Fibroblast of lung (primary cell): ENCODE data around the gene ECPAS. TPM values are rescaled to one million over a fixed set of nuclear protein-coding genes. Genes with fewer than 3 reads are reported as not detected.
"Not testable (repeated sequence)": the region's sequence is repeated elsewhere in the genome, so short reads cannot be mapped to it uniquely, and the experiment has no call there.

Source experiments
- DNase-seq, 2 donors: peaks; one replicate each; pipeline versions ENCODE4 v3.0.0 to v3.0.0-alpha.2; 2010; ENCODE audit warnings: low read depth in 2 of 2
- H2AFZ ChIP-seq: 2 replicates; pipeline ENCODE4 v1.5.1; 2012; ENCODE audit warnings: low read length, control low read depth, inconsistent platforms
- H3K27ac ChIP-seq: 2 replicates; pipeline ENCODE4 v1.5.1; 2011; ENCODE audit warnings: low read length, control low read depth; ENCODE audit not compliant: insufficient read depth
- H3K27me3 ChIP-seq: 2 replicates; pipeline ENCODE4 v1.5.1; 2011; ENCODE audit warnings: mild to moderate bottlenecking, low read length; ENCODE audit not compliant: control insufficient read depth, insufficient read depth
- H3K36me3 ChIP-seq: 2 replicates; pipeline ENCODE4 v1.5.1; 2011; ENCODE audit warnings: low read length; ENCODE audit not compliant: control insufficient read depth, insufficient read depth
- H3K4me1 ChIP-seq: 2 replicates; pipeline ENCODE4 v1.5.1; 2011; ENCODE audit warnings: low read length; ENCODE audit not compliant: control insufficient read depth, insufficient read depth; ENCODE audit errors: extremely low read depth
- H3K4me2 ChIP-seq: 2 replicates; pipeline ENCODE4 v1.5.1; 2011; ENCODE audit warnings: low read length, control low read depth; ENCODE audit not compliant: insufficient read depth; ENCODE audit errors: extremely low read depth
- H3K4me3 ChIP-seq, 4 experiments: fragments of 200-600 bp in 1 of 4; sonication (generic) in 1 of 4; replicated peaks in 1 of 4; 2 replicates each; pipeline ENCODE4 v1.5.1; 2011 to 2016; ENCODE audit warnings: low read length in 4 of 4, low read depth in 3 of 4, mild to moderate bottlenecking in 3 of 4, control low read depth in 2 of 4, inconsistent platforms in 1 of 4, mixed read lengths in 1 of 4; ENCODE audit not compliant: insufficient read depth in 1 of 4; ENCODE audit errors: control extremely low read depth in 1 of 4
- H3K79me2 ChIP-seq: 2 replicates; pipeline ENCODE4 v1.5.1; 2012; ENCODE audit warnings: mild to moderate bottlenecking, low read length, inconsistent platforms; ENCODE audit not compliant: control insufficient read depth, insufficient read depth
- H3K9ac ChIP-seq: 2 replicates; pipeline ENCODE4 v1.5.1; 2011; ENCODE audit warnings: mild to moderate bottlenecking, low read length, control low read depth; ENCODE audit not compliant: insufficient read depth
- H3K9me3 ChIP-seq: 2 replicates; pipeline ENCODE4 v1.5.1; 2012; ENCODE audit warnings: low read depth, low read length; ENCODE audit not compliant: control insufficient read depth, insufficient read depth
- H4K20me1 ChIP-seq: 2 replicates; pipeline ENCODE4 v1.5.1; 2011; ENCODE audit warnings: low read length; ENCODE audit not compliant: control insufficient read depth, insufficient read depth; ENCODE audit errors: extremely low read depth
- EZH2 ChIP-seq: IDR thresholded peaks from 2 replicates; pipeline ENCODE4 v1.5.1; 2012; ENCODE audit warnings: low read length, control low read depth, mild to moderate bottlenecking; ENCODE audit errors: missing control alignments
- polyA plus RNA-seq, 2 donors: library from polyadenylated mRNA; depleted of rRNA in 1 of 2; stranded (reverse) in 1 of 2; unstranded in 1 of 2; fragments of >200 nt; gene quantifications; 2 replicates each; pipeline ENCODE4 v1.2.1, GENCODE V29; 2011 to 2012; ENCODE audit warnings: missing spikeins in 1 of 2
- total RNA-seq: library from RNA; depleted of rRNA; stranded (reverse); fragments of >200 nt; gene quantifications from 2 replicates; pipeline ENCODE4 v1.2.1, GENCODE V29; 2014
- TF ChIP-seq, protein P1 (sequence below), 2 donors: IDR thresholded peaks in 1 of 2; conservative IDR thresholded peaks in 1 of 2; 1 replicate in 1 of 2; 2 replicates in 1 of 2; pipeline ENCODE4 v1.5.1; 2011 to 2012; ENCODE audit warnings: low read length in 2 of 2, control low read depth in 1 of 2, inconsistent platforms in 1 of 2, low read depth in 1 of 2, mild to moderate bottlenecking in 1 of 2

Gene ECPAS
- total and polyA plus RNA-seq, 2 donors (not counting 1 experiment from before 2014, with no cell fraction given) = 42.9 to 140 TPM

DNA sequence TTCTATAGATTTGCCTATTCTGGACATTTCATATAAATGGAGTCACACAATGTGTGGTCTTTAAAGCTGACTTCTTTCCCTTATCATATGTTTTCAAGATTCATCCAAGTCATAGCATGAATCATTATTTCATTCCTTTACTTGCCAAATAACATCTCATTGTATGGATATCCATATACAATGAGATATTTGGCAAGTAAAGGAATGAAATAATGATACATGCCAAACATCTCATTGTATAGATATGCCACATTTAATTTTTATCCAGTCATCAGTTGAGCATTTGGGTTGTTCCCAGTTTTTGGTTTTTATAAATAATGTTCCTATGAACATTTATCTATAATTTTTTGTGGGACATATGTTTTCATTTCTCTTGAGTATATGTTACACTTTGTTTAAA lies 133.6 kb downstream of the ECPAS start:
- no peak overlapping the region for H3K9ac ChIP-seq
- no peak overlapping the region for H2AFZ ChIP-seq
- no peak overlapping the region for H3K27ac ChIP-seq
- H3K27me3 ChIP-seq = no peaks in the 10 kb centered on the region
- H3K4me3 ChIP-seq = no peak overlapping the region
- no peaks in the 10 kb centered on the region for H3K4me1 ChIP-seq
- TF ChIP-seq, protein P1, sequence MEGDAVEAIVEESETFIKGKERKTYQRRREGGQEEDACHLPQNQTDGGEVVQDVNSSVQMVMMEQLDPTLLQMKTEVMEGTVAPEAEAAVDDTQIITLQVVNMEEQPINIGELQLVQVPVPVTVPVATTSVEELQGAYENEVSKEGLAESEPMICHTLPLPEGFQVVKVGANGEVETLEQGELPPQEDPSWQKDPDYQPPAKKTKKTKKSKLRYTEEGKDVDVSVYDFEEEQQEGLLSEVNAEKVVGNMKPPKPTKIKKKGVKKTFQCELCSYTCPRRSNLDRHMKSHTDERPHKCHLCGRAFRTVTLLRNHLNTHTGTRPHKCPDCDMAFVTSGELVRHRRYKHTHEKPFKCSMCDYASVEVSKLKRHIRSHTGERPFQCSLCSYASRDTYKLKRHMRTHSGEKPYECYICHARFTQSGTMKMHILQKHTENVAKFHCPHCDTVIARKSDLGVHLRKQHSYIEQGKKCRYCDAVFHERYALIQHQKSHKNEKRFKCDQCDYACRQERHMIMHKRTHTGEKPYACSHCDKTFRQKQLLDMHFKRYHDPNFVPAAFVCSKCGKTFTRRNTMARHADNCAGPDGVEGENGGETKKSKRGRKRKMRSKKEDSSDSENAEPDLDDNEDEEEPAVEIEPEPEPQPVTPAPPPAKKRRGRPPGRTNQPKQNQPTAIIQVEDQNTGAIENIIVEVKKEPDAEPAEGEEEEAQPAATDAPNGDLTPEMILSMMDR (conservative IDR thresholded peaks at IDR 0.05 in 1 of 2, IDR thresholded peaks at IDR 0.05 in 1 of 2; ENCODE audit: low read depth in 1 of 2, low read length in 2 of 2) = no peak
- no peak for TF ChIP-seq EZH2
- H3K36me3 ChIP-seq = no peaks in the 10 kb centered on the region
- H3K9me3 ChIP-seq = no peaks in the 10 kb centered on the region
- no peaks in the 10 kb centered on the region for H4K20me1 ChIP-seq
- DNase-seq = peak in 1 of 2 donors; percentile 22
- no peak overlapping the region for H3K4me2 ChIP-seq
- no peaks in the 10 kb centered on the region for H3K79me2 ChIP-seq

DNA sequence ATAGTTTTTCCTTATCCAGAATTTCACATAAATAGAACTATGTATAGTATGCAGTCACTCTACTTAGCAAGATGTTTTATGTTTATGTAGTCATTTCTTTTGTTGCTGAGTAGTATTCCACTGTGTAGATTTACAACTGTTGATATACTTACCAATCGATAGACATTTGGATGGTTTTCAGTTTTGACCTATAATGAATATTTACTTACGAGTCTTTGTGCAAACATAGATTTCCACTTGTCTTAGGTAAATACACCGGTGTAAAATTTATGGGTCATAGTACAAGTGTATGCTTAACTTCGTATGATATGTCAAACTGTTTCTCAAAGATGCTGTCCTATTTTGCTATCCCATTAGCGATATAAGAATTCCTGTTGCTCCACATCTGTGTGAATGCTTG lies 134.4 kb downstream of the ECPAS start:
- Histone ChIP-seq H2AFZ (no peak overlapping the region), H3K9me3 (no peaks in the 10 kb centered on the region), H3K4me1 (no peaks in the 10 kb centered on the region), H3K79me2 (no peaks in the 10 kb centered on the region), H3K4me3 (no peak overlapping the region), H4K20me1 (no peaks in the 10 kb centered on the region), H3K36me3 (no peaks in the 10 kb centered on the region), H3K4me2 (no peak overlapping the region), H3K27ac (no peak overlapping the region), H3K9ac (no peak overlapping the region), H3K27me3 (no peaks in the 10 kb centered on the region)
- TF ChIP-seq EZH2 = no peak
- TF ChIP-seq, protein P1 (conservative IDR thresholded peaks at IDR 0.05 in 1 of 2, IDR thresholded peaks at IDR 0.05 in 1 of 2; ENCODE audit: low read depth in 1 of 2, low read length in 2 of 2) = no peak
- no peak for DNase-seq

DNA sequence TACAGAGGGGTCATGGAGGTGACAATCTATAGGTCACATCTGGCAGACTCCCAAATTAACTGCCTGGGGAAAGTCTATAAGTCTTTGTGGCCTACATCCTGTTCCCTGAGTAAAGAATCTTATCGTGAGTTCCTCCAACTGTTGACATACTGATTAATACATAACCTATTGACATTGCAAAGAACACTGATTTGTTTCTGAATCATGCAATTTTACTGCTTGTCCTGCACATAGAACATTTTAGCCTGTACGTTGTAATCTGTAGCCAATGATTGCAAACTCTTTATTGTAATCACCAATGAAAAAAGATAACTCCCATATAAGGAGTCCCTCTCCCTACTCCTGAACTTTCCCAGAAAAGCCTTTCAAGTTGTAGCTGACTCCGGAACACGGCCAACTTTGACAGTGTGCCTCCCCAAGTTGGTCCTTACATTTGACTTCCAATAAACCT lies 135.3 kb downstream of the ECPAS start:
- Histone ChIP-seq H3K4me3 (no peak overlapping the region), H3K27ac (no peak overlapping the region), H3K4me1 (no peaks in the 10 kb centered on the region), H2AFZ (no peak overlapping the region), H3K9ac (no peak overlapping the region), H3K79me2 (no peaks in the 10 kb centered on the region), H3K4me2 (no peak overlapping the region), H3K36me3 (no peaks in the 10 kb centered on the region), H4K20me1 (no peaks in the 10 kb centered on the region), H3K27me3 (no peaks in the 10 kb centered on the region), H3K9me3 (no peaks in the 10 kb centered on the region)
- no peak for TF ChIP-seq EZH2
- TF ChIP-seq, protein P1 (conservative IDR thresholded peaks at IDR 0.05 in 1 of 2, IDR thresholded peaks at IDR 0.05 in 1 of 2; ENCODE audit: low read depth in 1 of 2, low read length in 2 of 2) = no peak
- peak; percentile 4 to 25 for DNase-seq

DNA sequence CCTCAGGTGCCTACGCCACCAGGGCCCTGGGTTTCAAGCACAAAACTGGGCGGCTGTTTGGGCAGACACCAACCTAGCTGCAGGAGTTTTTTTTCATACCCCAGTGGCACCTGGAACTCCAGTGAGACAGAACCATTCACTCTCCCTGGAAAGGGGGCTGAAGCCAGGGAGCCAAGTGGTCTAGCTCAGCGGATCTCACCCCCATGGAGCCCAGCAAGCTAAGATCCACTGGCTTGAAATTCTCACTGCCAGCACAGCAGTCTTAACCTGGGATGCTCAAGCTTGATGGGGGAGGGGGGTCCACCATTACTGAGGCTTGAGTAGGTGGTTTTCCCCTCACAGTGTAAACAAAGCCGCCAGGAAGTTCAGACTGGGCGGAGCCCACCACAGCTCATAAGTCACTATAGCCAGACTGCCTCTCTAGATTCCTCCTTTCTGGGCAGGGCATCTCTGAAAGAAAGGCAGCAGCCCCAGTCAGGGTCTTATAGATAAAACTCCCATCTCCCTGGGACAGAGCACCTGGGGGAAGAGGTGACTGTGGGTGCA lies 149.8 kb downstream of the ECPAS start:
- not testable (repeated sequence) for H3K36me3 ChIP-seq, H4K20me1 ChIP-seq, H3K4me3 ChIP-seq, H3K9ac ChIP-seq, H3K9me3 ChIP-seq, H3K4me1 ChIP-seq, H3K79me2 ChIP-seq, H3K27me3 ChIP-seq, H3K27ac ChIP-seq, H3K4me2 ChIP-seq, H2AFZ ChIP-seq
- peak in 1 of 2 donors; percentile 9 for DNase-seq
